ENCODE results near the gene GMPPA. TPM values are rescaled to one million over a fixed set of nuclear protein-coding genes. Genes with fewer than 3 reads are reported as not detected.

The GMPPA gene
- total RNA-seq, 4 donors from 2014 or later: 18.1 to 31.1 (median 26.4) TPM

GRCh38 chr2:219475697-219476651, 22.7 kb upstream of the GMPPA start:
- peak overlapping the region in 1 of 4 donors; percentile 36 for H3K27ac ChIP-seq
- no peaks in the 10 kb centered on the region for H3K9me3 ChIP-seq
- H3K4me3 ChIP-seq: peak overlapping the region in 1 of 4 donors; percentile 12
- H3K4me1 ChIP-seq: peaks cover 0 to 18% (median 7%) of the 10 kb centered on the region in 3 donors
- DNase-seq: no peak
- intact Hi-C loops (cut with DNase I): loop anchor here (5.0 kb wide), 1 partner anchor 46 kb away; no protein-coding TSS in a partner anchor
- WGBS, 2 donors: 6 to 25% methylated on average over 6 to 9 of the region's 14 CpGs
- peaks cover 0 to 29% (median 0%) of the 10 kb centered on the region in 4 donors for H3K27me3 ChIP-seq
- TF ChIP-seq POLR2A (IDR thresholded peaks at IDR 0.05): no peak
- TF ChIP-seq CTCF (IDR thresholded peaks at IDR 0.05): peak; percentile 57 to 84 (median 78)
- no peaks in the 10 kb centered on the region for H3K36me3 ChIP-seq

- H3K36me3 ChIP-seq: no peaks in the 10 kb centered on the region
- peaks cover 0 to 18% (median 7%) of the 10 kb centered on the region in 3 donors for H3K4me1 ChIP-seq
- peak overlapping the region in 2 of 4 donors; percentile 14 to 36 for H3K27ac ChIP-seq
- no peak for TF ChIP-seq POLR2A (IDR thresholded peaks at IDR 0.05)
- no peak for TF ChIP-seq CTCF (IDR thresholded peaks at IDR 0.05)
- no peak for DNase-seq
- peaks cover 0 to 36% (median 0%) of the 10 kb centered on the region in 4 donors for H3K27me3 ChIP-seq
- peak overlapping the region in 1 of 4 donors; percentile 12 for H3K4me3 ChIP-seq
- WGBS, 2 donors: 42% methylated on average over 4 of the region's 16 CpGs; no CpG with 5 or more reads in 1 of the 2 donors
- H3K9me3 ChIP-seq: no peaks in the 10 kb centered on the region
- intact Hi-C loops (cut with DNase I): loop anchor here (5.0 kb wide), 1 partner anchor 46 kb away; no protein-coding TSS in a partner anchor
Observed at GRCh38 chr2:219476652-219477151, 22.0 kb upstream of the GMPPA start.

- no peak for DNase-seq
- intact Hi-C loops (cut with DNase I): loop anchor here (5.0 kb wide), 1 partner anchor 45 kb away; no protein-coding TSS in a partner anchor
- H3K9me3 ChIP-seq: no peaks in the 10 kb centered on the region
- no peak overlapping the region for H3K4me3 ChIP-seq
- peaks cover 0 to 41% (median 0%) of the 10 kb centered on the region in 4 donors for H3K27me3 ChIP-seq
- H3K4me1 ChIP-seq: peaks cover 0 to 18% (median 7%) of the 10 kb centered on the region in 3 donors
- no peaks in the 10 kb centered on the region for H3K36me3 ChIP-seq
- TF ChIP-seq POLR2A (IDR thresholded peaks at IDR 0.05): no peak
- TF ChIP-seq CTCF (IDR thresholded peaks at IDR 0.05): no peak
- 75 to 85% methylated on average over 12 to 13 of the region's 13 CpGs for WGBS, 2 donors
- peak overlapping the region in 1 of 4 donors; percentile 36 for H3K27ac ChIP-seq
Observed at GRCh38 chr2:219477179-219477578, 21.5 kb upstream of the GMPPA start.

DNA sequence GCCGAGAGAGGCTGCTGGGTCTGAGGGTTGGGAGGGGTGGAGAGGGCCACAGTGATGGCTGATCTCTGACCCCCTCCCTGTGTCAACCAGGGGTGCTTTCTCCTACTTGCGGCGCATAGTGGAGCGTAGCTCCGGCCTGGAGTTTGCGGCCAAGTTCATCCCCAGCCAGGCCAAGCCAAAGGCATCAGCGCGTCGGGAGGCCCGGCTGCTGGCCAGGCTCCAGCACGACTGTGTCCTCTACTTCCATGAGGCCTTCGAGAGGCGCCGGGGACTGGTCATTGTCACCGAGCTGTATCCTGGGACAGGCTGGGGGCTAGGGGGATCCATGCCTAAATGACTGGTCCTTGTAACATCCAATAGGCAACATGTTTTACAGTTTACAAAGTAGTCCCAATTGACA, 20.9 kb upstream of the GMPPA start:
- 73 to 96% methylated on average over 4 to 14 of the region's 15 CpGs for WGBS, 2 donors
- TF ChIP-seq POLR2A (IDR thresholded peaks at IDR 0.05): no peak
- no peak for TF ChIP-seq CTCF (IDR thresholded peaks at IDR 0.05)
- no peak overlapping the region for H3K4me3 ChIP-seq
- no peak overlapping the region for H3K27ac ChIP-seq
- no peaks in the 10 kb centered on the region for H3K9me3 ChIP-seq
- intact Hi-C loops (cut with DNase I): loop anchor here (5.0 kb wide), 1 partner anchor 44 kb away; no protein-coding TSS in a partner anchor
- peaks cover 0 to 45% (median under 1%) of the 10 kb centered on the region in 4 donors for H3K27me3 ChIP-seq
- peaks cover 0 to 19% (median 7%) of the 10 kb centered on the region in 3 donors for H3K4me1 ChIP-seq
- H3K36me3 ChIP-seq: no peaks in the 10 kb centered on the region
- no peak for DNase-seq
